Measurements from ENCODE around the gene CGB8.

DNA sequence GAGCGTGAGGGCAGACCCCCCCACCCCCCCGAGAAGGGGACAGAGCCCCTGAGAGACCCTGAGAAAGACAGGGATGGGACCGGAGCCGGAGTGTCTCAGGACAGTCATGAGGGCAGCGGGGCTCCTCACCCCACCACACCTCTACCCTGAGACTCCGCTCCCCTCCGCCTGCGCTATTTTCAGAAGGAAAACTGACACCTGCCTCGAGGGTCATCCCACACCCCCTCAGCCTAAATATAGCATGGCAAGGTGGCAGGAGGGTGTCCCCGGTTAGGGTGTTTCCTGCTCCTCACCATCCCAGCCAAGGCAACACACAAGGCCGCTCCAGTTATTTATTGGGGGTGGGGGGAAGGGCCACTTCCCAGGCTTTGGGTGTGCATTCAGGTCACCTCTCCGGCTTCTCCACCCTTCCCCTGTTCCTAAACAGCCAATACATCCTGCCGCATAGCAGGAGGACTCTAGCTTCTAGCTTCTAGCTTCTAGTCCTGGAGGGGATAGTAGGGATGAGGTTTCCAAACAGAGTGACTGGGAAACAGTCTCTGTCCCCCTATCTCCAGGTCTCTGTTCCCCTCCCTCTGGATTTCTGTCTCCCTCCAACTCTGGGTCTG lies 17.1 kb upstream of the CGB8 start:
- TF ChIP-seq RAD21 (IDR thresholded peaks at IDR 0.05), result no peak
- no peak for TF ChIP-seq YY1 (IDR thresholded peaks at IDR 0.05)
- TF ChIP-seq, protein P1, sequence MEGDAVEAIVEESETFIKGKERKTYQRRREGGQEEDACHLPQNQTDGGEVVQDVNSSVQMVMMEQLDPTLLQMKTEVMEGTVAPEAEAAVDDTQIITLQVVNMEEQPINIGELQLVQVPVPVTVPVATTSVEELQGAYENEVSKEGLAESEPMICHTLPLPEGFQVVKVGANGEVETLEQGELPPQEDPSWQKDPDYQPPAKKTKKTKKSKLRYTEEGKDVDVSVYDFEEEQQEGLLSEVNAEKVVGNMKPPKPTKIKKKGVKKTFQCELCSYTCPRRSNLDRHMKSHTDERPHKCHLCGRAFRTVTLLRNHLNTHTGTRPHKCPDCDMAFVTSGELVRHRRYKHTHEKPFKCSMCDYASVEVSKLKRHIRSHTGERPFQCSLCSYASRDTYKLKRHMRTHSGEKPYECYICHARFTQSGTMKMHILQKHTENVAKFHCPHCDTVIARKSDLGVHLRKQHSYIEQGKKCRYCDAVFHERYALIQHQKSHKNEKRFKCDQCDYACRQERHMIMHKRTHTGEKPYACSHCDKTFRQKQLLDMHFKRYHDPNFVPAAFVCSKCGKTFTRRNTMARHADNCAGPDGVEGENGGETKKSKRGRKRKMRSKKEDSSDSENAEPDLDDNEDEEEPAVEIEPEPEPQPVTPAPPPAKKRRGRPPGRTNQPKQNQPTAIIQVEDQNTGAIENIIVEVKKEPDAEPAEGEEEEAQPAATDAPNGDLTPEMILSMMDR (IDR thresholded peaks at IDR 0.05; ENCODE audit: low read depth, low read length, missing input control), result no peak
- no peak for TF ChIP-seq JUND (IDR thresholded peaks at IDR 0.05)
- no peak for TF ChIP-seq FOXA1 (IDR thresholded peaks at IDR 0.05)
- TF ChIP-seq TAF1 (conservative IDR thresholded peaks at IDR 0.05), result no peak
- TF ChIP-seq, protein P2, sequence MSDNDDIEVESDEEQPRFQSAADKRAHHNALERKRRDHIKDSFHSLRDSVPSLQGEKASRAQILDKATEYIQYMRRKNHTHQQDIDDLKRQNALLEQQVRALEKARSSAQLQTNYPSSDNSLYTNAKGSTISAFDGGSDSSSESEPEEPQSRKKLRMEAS (IDR thresholded peaks at IDR 0.05), result no peak
- TF ChIP-seq, protein P3, sequence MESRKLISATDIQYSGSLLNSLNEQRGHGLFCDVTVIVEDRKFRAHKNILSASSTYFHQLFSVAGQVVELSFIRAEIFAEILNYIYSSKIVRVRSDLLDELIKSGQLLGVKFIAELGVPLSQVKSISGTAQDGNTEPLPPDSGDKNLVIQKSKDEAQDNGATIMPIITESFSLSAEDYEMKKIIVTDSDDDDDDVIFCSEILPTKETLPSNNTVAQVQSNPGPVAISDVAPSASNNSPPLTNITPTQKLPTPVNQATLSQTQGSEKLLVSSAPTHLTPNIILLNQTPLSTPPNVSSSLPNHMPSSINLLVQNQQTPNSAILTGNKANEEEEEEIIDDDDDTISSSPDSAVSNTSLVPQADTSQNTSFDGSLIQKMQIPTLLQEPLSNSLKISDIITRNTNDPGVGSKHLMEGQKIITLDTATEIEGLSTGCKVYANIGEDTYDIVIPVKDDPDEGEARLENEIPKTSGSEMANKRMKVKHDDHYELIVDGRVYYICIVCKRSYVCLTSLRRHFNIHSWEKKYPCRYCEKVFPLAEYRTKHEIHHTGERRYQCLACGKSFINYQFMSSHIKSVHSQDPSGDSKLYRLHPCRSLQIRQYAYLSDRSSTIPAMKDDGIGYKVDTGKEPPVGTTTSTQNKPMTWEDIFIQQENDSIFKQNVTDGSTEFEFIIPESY (IDR thresholded peaks at IDR 0.05), result no peak
- no peak for TF ChIP-seq GABPA (IDR thresholded peaks at IDR 0.05 in 1 of 2, conservative IDR thresholded peaks at IDR 0.05 in 1 of 2)
- TF ChIP-seq NR2F2 (IDR thresholded peaks at IDR 0.05), result no peak
- no peak for TF ChIP-seq EGR1 (IDR thresholded peaks at IDR 0.05; ENCODE audit: low read depth in 2 of 2)
- no peak for TF ChIP-seq HNF4A (conservative IDR thresholded peaks at IDR 0.05)
- TF ChIP-seq, protein P4, sequence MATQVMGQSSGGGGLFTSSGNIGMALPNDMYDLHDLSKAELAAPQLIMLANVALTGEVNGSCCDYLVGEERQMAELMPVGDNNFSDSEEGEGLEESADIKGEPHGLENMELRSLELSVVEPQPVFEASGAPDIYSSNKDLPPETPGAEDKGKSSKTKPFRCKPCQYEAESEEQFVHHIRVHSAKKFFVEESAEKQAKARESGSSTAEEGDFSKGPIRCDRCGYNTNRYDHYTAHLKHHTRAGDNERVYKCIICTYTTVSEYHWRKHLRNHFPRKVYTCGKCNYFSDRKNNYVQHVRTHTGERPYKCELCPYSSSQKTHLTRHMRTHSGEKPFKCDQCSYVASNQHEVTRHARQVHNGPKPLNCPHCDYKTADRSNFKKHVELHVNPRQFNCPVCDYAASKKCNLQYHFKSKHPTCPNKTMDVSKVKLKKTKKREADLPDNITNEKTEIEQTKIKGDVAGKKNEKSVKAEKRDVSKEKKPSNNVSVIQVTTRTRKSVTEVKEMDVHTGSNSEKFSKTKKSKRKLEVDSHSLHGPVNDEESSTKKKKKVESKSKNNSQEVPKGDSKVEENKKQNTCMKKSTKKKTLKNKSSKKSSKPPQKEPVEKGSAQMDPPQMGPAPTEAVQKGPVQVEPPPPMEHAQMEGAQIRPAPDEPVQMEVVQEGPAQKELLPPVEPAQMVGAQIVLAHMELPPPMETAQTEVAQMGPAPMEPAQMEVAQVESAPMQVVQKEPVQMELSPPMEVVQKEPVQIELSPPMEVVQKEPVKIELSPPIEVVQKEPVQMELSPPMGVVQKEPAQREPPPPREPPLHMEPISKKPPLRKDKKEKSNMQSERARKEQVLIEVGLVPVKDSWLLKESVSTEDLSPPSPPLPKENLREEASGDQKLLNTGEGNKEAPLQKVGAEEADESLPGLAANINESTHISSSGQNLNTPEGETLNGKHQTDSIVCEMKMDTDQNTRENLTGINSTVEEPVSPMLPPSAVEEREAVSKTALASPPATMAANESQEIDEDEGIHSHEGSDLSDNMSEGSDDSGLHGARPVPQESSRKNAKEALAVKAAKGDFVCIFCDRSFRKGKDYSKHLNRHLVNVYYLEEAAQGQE (IDR thresholded peaks at IDR 0.05), result no peak
- TF ChIP-seq, protein P5, sequence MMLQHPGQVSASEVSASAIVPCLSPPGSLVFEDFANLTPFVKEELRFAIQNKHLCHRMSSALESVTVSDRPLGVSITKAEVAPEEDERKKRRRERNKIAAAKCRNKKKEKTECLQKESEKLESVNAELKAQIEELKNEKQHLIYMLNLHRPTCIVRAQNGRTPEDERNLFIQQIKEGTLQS (IDR thresholded peaks at IDR 0.05), result no peak

Data from liver (tissue), 3 donors.